Glomerular visceral epithelial cell (primary cell): Measurements from ENCODE around the gene ECE1.
"Not testable (repeated sequence)": the region's sequence is repeated elsewhere in the genome, so short reads cannot be mapped to it uniquely, and the experiment has no call there.

Experiments used
- DNase-seq: peaks from one replicate; pipeline ENCODE4 v3.0.0-alpha.2; 2016; ENCODE audit errors: extremely low spot score

ECE1 gene

DNA sequence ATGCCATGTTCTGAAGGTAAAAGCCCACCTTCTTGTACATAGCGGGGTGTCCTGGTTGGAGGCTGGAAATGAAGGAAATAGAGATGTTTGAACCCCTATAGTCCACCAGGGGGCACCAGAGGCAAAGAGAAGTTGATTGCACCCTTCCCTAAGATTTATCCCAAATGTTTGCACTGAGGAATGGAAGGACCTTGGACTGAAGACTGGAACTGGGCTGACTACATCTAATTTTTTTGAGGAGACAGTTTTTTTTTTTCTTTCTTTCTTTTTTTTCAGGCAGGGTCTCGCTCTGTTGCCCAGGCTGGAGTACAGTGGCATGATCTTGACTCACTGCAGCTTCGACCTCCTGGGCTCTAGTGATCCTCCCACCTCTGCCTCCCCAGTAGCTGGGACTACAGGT lies 58.2 kb downstream of the ECE1 start:
- DNase-seq = peak; percentile 65

GRCh38 chr1:21229246-21230000 lies 60.8 kb downstream of the ECE1 start:
- no peak for DNase-seq

DNA sequence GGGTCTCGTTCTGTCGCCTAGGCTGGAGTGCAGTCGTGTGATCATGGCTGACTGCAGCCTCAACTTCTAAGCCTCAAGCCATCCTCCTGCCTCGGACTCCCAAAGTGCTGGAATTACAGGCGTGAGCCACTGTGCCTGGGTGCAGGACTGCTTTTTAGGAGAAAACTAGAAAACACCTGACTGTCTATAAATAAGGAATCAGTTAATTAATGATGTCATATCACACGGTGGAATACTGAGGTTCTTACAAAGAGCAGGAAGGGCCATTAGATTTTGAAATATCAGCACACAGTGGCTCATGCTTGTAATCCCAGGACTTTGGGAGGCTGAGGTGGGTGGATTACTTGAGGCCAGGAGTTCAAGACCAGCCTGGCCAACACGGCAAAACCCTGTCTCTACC lies 62.0 kb downstream of the ECE1 start:
- not testable (repeated sequence) for DNase-seq

GRCh38 chr1:21225065-21225464 lies 65.2 kb downstream of the ECE1 start:
- no peak for DNase-seq

- DNase-seq = no peak
Observed at GRCh38 chr1:21220815-21221214, 69.4 kb downstream of the ECE1 start.

- no peak for DNase-seq
Observed at GRCh38 chr1:21219674-21220073, 70.6 kb downstream of the ECE1 start.

DNA sequence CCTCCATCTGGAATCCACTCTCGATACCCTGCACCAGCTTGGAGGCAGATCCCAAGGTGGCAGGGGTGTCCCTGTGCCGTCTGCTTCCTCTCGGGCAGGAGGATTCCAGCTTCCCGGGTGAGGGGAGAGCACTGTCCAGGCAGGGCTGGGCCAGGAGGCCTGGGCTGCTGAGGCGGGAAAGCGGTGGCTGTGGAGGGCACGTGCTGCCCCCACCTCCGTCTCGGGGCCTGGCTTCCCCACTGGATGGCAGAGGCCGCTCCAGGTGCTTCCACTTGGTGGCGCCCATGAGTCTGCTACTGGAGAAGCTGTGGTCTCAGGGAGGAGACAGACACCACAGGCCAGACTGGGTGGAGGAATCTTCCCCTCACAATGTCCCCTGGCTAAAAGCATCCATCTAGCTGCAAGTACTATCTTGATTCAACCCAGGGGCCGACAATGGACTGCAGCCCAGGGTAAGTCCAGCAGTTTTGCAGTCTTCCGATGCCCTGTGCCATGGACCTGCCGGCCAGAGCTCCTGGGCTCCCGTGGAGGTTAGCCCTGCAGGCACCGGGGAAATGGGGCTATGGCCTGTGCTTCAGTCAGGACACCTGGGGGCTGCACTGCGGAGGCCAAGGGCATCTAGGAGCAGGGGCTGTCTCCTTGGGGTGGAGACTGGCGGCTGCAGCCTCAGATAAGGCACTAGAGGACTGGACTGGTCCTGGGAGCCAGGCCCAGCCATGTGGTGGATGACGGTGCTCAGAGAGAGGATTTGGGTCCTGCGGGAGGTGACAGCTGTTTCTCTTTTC lies 72.3 kb downstream of the ECE1 start:
- DNase-seq = no peak

GRCh38 chr1:21216835-21217811 lies 73.1 kb downstream of the ECE1 start:
- peak; percentile 40 for DNase-seq

GRCh38 chr1:21212126-21212525 lies 78.1 kb downstream of the ECE1 start:
- DNase-seq = peak; percentile 29

DNA sequence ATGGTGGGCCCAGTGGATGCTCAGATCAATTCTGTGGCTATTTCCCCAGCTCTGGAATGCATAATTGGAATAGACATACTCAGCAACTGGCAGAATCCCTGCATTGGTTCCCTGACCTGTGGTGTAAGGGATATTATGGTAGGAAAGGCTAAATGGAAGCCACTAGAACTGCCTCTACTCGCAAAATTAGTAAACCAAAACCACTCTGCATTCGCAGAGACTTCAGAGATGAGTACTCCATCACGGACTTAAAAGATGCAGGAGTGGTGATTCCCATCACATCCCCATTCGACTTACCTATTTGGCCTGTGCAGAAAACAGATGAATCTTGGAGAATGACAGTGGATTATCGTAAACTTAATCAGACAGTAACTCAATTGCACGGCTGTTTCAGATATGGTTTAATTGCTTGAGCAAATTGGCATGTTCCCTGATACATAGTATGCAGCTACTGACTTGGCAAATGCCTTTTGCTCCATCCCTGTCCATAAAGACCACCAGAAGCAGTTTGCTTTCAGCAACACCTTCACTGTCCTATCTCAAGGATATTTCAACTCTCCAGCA lies 82.0 kb downstream of the ECE1 start:
- DNase-seq = not testable (repeated sequence)

DNA sequence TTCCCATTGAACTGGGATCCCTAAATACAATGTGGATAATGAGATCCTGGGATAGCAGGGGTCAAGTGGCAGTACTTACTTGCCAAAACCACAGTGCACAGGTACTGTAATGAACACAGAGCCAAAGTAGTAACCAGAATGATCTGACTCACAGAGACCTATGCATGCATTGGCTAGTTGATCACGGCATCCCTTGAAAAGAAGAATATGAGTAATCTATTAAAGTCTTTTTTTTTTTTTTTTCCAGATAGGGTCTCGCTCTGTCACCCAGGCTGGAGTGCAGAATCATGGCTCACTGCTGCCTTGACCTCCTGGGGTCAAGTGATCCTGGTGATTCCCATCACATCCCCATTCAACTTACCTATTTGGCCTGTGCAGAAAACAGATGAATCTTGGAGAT lies 84.1 kb downstream of the ECE1 start:
- peak; percentile 75 for DNase-seq

DNA sequence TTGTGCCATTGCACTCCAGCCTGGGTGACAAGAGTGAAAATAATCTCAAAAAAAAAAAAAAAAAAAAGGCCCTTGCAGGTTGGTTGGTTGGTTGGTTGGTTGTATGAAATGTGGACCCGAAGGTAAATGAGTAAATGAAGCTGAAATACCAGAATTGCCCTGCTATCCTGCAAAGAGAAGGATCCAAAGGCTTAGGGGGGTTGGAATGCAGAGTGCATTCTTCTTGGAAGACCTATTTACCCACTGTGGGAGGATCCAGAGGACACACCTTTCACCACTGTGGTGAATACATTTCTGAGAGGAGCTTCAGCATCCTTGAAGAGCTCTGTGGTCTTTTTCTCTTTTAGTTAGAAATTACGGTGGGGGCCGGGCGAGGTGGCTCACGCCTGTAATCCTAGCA lies 84.8 kb downstream of the ECE1 start:
- peak; percentile 39 for DNase-seq

DNA sequence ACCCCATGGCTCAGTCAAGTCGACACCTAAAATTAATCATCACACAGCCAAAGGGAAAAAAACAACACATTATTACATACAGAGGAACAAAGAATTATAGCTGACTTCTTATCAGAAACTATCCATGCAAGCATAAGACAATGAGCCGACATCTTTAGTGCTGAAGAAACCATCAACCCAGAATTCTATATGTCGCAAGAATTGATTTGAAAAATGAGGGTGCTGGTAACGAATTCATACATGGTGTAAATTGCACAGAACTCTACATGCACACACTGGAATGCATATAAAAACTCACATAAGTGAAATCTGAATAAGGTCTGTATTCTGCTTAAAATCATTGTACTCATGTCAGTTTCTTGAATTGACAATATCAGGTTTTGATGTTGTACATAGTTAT lies 88.6 kb downstream of the ECE1 start:
- DNase-seq = no peak

- DNase-seq = not testable (repeated sequence)
Observed at GRCh38 chr1:21201238-21201637, 89.0 kb downstream of the ECE1 start.

DNA sequence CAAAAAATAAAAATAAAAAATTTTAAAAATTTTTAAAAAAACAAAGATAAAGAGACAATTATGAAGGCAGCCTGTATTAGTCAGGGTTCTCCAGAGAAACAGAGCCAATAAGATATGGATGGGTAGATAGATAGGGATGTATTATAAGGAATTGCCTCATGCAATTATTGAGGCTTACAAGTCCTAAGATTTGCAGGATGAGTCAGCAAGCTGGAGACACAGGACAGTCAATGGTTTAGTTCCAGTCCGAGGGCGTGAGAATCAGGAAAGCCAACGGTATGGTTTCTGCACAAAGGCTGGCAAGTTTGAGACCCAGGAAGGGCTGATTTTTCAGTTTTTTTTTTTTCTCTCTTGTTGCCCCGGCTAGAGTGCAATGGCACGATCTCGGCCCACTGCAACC lies 89.5 kb downstream of the ECE1 start:
- no peak for DNase-seq

DNA sequence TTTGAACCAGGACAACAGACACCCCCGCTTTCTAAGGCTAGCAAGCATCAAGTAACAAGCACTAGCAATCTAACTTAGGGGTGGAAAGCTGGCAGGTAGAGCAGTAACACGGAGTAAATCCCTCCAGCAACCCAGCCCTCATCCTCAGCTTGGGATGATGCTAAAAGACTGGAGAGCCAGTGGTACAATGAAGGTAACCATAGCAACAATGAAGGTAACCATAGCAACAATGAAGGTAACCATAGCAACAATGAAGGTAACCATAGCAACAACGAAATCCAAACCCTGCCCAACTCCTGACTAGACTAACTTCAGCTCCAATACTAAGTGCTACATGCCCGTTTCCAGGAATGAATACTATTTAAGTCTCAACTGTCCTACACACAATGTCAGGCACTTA lies 91.3 kb downstream of the ECE1 start:
- no peak for DNase-seq

DNA sequence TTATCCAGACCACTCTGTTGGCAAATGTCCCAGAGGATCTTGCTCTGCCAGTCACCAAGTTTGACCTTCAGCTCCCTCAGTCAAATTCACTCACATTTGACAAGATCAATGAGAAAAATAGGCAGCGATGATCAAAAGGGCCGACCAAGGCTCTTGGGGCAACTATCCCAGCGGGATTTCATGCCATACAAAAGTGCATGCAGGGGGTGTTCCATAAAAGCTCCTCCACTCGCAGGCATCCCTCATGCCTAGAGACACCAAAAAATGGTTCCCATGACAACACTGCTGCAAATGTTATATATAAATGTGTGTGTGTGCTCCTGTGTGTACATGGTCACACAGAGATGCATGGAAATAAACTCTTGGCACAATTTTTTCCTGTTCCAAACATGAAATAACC lies 97.4 kb downstream of the ECE1 start:
- no peak for DNase-seq

GRCh38 chr1:21192284-21192683 lies 98.0 kb downstream of the ECE1 start:
- DNase-seq = no peak

GRCh38 chr1:21190771-21191170 lies 99.5 kb downstream of the ECE1 start:
- DNase-seq = not testable (repeated sequence)

- DNase-seq = no peak
Observed at GRCh38 chr1:21189906-21190500, 100.3 kb downstream of the ECE1 start.

- no peak for DNase-seq
Observed at GRCh38 chr1:21189421-21189820, 100.8 kb downstream of the ECE1 start.
